ENCODE measurements around the gene TPPP2. TPM values are rescaled to one million over a fixed set of nuclear protein-coding genes. Genes with fewer than 3 reads are reported as not detected.

Gene TPPP2
- polyA plus RNA-seq, 1 of the 3 experiments (the other 2 are of a cell fraction): not detected

DNA sequence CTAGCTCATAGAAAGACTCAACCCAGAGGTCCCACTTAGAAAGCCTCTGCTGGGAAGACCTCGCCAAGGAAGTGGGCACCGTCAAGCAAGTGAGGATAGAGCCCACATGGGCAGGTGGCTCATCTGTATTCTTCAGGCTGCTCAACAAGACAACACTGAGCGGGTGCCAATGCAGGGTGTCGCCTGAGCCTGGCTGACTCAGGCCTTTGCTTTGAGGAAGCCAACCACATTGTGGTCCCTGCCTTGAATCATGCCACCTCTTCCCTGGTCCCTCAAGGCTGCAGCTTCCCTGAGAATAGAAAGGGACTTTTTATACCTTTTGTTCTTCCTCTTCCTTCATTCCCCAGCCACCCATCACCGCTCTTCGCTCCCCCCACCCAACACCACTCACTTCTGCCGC lies 6.7 kb downstream of the TPPP2 start:
- Histone ChIP-seq H3K9me3 (no peaks in the 10 kb centered on the region), H3F3A (replicated peaks; ENCODE audit: insufficient read depth) (no peaks in the 10 kb centered on the region), H3K9me2 (no peaks in the 10 kb centered on the region), H2AFZ (ENCODE audit: low read depth) (no peak overlapping the region), H3K4me3 (ENCODE audit: low read depth in 2 of 2, low read length in 1 of 2) (no peak overlapping the region), H4K20me1 (ENCODE audit: insufficient read depth) (no peaks in the 10 kb centered on the region), H3K36me3 (replicated peaks in 1 of 2; ENCODE audit: control insufficient read depth in 1 of 2, insufficient read depth in 2 of 2, low read length in 1 of 2) (no peaks in the 10 kb centered on the region), H3K4me1 (ENCODE audit: control insufficient read depth in 1 of 2, insufficient read depth in 2 of 2, low read depth in 1 of 2, low read length in 1 of 2) (peaks cover 0 to 7% of the 10 kb centered on the region in 2 experiments; a peak in 2 of 4 replicates), H3K9ac (no peak overlapping the region), H3K4me2 (no peak overlapping the region), H3K27ac (ENCODE audit: low read depth in 2 of 2, low read length in 1 of 2) (no peak overlapping the region), H3K79me2 (ENCODE audit: insufficient read depth) (no peaks in the 10 kb centered on the region), H3K27me3 (ENCODE audit: insufficient read depth) (peaks cover 20% of the 10 kb centered on the region; the same call in 1 of the 2 replicates)
- ChIA-PET POLR2A (interaction anchor here (1.0 kb wide), 1 partner anchor 19 kb away, joined by 3 read pairs; no protein-coding TSS in a partner anchor), CTCF (interaction anchor here (0.8 to 7.5 kb wide), 4 partner anchors 22 to 62 kb away, joined by 3 to 73 read pairs (median 8); partner anchors contain the start of gene ZNF219)
- TF ChIP-seq REST (IDR thresholded peaks at IDR 0.05; ENCODE audit: low read depth, low read length): no peak
- TF ChIP-seq NFIC (IDR thresholded peaks at IDR 0.05; ENCODE audit: borderline replicate concordance): no peak
- no peak for TF ChIP-seq EZH2phosphoT487 (IDR thresholded peaks at IDR 0.05; ENCODE audit: borderline replicate concordance, low read depth)
- TF ChIP-seq MEF2A (IDR thresholded peaks at IDR 0.05; ENCODE audit: borderline replicate concordance, low read depth): no peak
- TF ChIP-seq JUND (IDR thresholded peaks at IDR 0.05): no peak
- TF ChIP-seq POLR2AphosphoS5 (IDR thresholded peaks at IDR 0.05; ENCODE audit: low read depth, low read length): no peak
- TF ChIP-seq TCF12 (IDR thresholded peaks at IDR 0.05): no peak
- TF ChIP-seq RFX5 (IDR thresholded peaks at IDR 0.05; ENCODE audit: low read length): no peak
- TF ChIP-seq FOXM1 (IDR thresholded peaks at IDR 0.05; ENCODE audit: low read depth): no peak
- TF ChIP-seq RXRA (IDR thresholded peaks at IDR 0.05; ENCODE audit: borderline replicate concordance, low read depth): no peak
- no peak for DNase-seq
- WGBS (ENCODE audit: low lambda C conversion rate): 71% methylated on average over 5 of the region's 7 CpGs

- TF ChIP-seq USF2 (IDR thresholded peaks at IDR 0.05; ENCODE audit: borderline replicate concordance, low read depth, low read length) (no peak), SIN3A (IDR thresholded peaks at IDR 0.05; ENCODE audit: borderline replicate concordance, low read depth, low read length) (no peak), USF1 (IDR thresholded peaks at IDR 0.05; ENCODE audit: borderline replicate concordance, low read depth) (no peak), REST (IDR thresholded peaks at IDR 0.05; ENCODE audit: low read depth, low read length) (no peak), EZH2phosphoT487 (IDR thresholded peaks at IDR 0.05; ENCODE audit: borderline replicate concordance, low read depth) (no peak)
- H3K9me3 ChIP-seq: no peaks in the 10 kb centered on the region
- H3F3A ChIP-seq (replicated peaks; ENCODE audit: insufficient read depth): no peaks in the 10 kb centered on the region
- no peaks in the 10 kb centered on the region for H3K79me2 ChIP-seq (ENCODE audit: insufficient read depth)
- H4K20me1 ChIP-seq (ENCODE audit: insufficient read depth): no peaks in the 10 kb centered on the region
- H3K4me1 ChIP-seq (ENCODE audit: control insufficient read depth in 1 of 2, insufficient read depth in 2 of 2, low read depth in 1 of 2, low read length in 1 of 2): peaks cover 0 to 11% of the 10 kb centered on the region in 2 experiments; a peak in 2 of 4 replicates
- DNase-seq: no peak
- ChIA-PET CTCF (interaction anchor here (0.8 to 7.5 kb wide), 2 partner anchors 23 to 61 kb away, joined by 3 to 73 read pairs; partner anchors contain the start of gene ZNF219), POLR2A (no interaction called here)
- no peak overlapping the region for H2AFZ ChIP-seq (ENCODE audit: low read depth)
- no peak overlapping the region for H3K9ac ChIP-seq
- H3K4me3 ChIP-seq (ENCODE audit: low read depth in 2 of 2, low read length in 1 of 2): no peak overlapping the region
- H3K9me2 ChIP-seq: no peaks in the 10 kb centered on the region
- WGBS (ENCODE audit: low lambda C conversion rate): 53% methylated on average over 3 of the region's 3 CpGs
- no peaks in the 10 kb centered on the region for H3K36me3 ChIP-seq (replicated peaks in 1 of 2; ENCODE audit: control insufficient read depth in 1 of 2, insufficient read depth in 2 of 2, low read length in 1 of 2)
- H3K4me2 ChIP-seq: no peak overlapping the region
- no peak overlapping the region for H3K27ac ChIP-seq (ENCODE audit: low read depth in 2 of 2, low read length in 1 of 2)
- peaks cover 16% of the 10 kb centered on the region; the same call in 1 of the 2 replicates for H3K27me3 ChIP-seq (ENCODE audit: insufficient read depth)
Observed at GRCh38 chr14:21037156-21037555, 7.1 kb downstream of the TPPP2 start.
